Measurements from ENCODE around the gene TNIP1. TPM values are rescaled to one million over a fixed set of nuclear protein-coding genes. Genes with fewer than 3 reads are reported as not detected.

TNIP1 gene, protein sequence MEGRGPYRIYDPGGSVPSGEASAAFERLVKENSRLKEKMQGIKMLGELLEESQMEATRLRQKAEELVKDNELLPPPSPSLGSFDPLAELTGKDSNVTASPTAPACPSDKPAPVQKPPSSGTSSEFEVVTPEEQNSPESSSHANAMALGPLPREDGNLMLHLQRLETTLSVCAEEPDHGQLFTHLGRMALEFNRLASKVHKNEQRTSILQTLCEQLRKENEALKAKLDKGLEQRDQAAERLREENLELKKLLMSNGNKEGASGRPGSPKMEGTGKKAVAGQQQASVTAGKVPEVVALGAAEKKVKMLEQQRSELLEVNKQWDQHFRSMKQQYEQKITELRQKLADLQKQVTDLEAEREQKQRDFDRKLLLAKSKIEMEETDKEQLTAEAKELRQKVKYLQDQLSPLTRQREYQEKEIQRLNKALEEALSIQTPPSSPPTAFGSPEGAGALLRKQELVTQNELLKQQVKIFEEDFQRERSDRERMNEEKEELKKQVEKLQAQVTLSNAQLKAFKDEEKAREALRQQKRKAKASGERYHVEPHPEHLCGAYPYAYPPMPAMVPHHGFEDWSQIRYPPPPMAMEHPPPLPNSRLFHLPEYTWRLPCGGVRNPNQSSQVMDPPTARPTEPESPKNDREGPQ
- 122 and 124 TPM in 2 replicates for total RNA-seq (2021)
- percentile 74 among the genes with signal in this experiment for Bru-seq, nascent RNA
- BruChase-seq, experiment 1, labeled RNA remaining after a 2-hour chase: percentile 81 among the genes with signal in this experiment
- percentile 76 among the genes with signal in this experiment for BruChase-seq, experiment 2, labeled RNA remaining after a 6-hour chase
- long read RNA-seq, transcript TNIP1-211 (18 exons, 2,274 nt): major isoform, 43 of 80 reads
- long read RNA-seq, transcript TNIP1-208 (17 exons, 2,680 nt): minor isoform, 5 of 80 reads
- long read RNA-seq, transcript TNIP1-202 (18 exons, 2,935 nt): minor isoform, 5 of 80 reads
- long read RNA-seq, partial matches to known transcripts: 13 of 80 reads
- long read RNA-seq, other reads (novel, unspliced or antisense): 9 of 80 reads

DNA sequence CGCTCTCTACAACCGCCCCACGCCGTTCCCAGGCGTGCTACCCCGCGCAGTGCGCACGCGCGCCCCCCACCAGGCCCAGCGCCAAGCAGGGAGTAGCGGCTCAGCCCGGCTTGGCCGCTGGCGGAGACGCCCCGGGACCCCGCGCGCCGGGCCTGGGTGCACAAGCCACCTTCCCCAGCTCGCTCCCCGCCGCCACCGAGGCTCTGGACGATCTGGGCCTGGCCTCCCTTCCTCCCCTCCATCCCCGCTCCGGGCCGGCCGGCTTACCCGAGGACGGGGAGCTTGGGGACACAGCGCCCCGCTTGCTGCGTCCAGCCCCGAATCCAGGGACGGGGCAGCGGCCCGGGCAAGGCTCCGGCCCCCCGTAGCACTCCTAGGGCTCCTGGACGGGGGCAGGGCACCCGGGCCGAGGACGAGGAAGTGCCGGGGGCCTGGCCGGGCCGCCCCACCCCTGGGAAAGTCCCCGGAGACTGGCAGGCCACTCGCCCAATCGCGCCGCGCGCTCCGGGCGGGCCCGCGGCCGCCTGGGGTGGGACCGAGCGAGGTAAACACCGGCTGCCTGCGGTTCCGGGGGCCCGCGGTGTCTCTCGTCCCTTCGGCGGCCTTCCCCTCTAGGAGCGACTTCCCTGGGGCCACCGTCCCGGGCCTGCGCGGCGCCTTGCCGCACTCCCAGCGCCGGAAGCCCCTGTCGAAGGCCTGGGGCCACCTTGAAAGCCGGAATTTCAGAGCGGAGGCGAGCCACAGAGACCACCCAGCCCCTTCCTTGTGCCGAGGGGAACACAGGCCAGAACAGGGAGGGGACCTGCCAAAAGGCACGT lies at the start of gene TNIP1:
Gene TNIP1 (minus strand): TSS at position 422 of the 818 bp plus-strand sequence. CDS start 15,939 bp downstream, outside the sequence.
- Histone ChIP-seq H3K36me3 (ENCODE audit: low read depth) (peaks cover 8% of the 10 kb centered on the region; the same call in 1 of the 2 replicates), H2AFZ (peak within 1 kb of the TSS; percentile 65), H3K27ac (peak within 1 kb of the TSS; percentile 81), H3F3A (ENCODE audit: insufficient read depth, low read depth) (peaks cover 43% of the 10 kb centered on the region), H3K4me3 (peak within 1 kb of the TSS; percentile 75), H3K79me2 (ENCODE audit: low read depth) (peaks cover 65% of the 10 kb centered on the region), H3K4me1 (replicated peaks; ENCODE audit: insufficient read depth) (peaks cover 80% of the 10 kb centered on the region), H3K27me3 (ENCODE audit: insufficient read depth, low read depth) (no peaks in the 10 kb centered on the region), H3K4me2 (peak within 1 kb of the TSS; percentile 98), H3K9me2 (ENCODE audit: insufficient read depth) (no peaks in the 10 kb centered on the region), H3K9me3 (ENCODE audit: insufficient read depth, low read depth) (no peaks in the 10 kb centered on the region), H4K20me1 (ENCODE audit: insufficient read depth) (no peaks in the 10 kb centered on the region)
- intact Hi-C loops (cut with micrococcal nuclease; ENCODE audit: unreplicated experiment): loop anchor here (1.0 to 10.0 kb wide), 2 partner anchors 34 to 446 kb away; no protein-coding TSS in a partner anchor
- CTCF ChIA-PET: interaction anchor here (0.8 kb wide), 1 partner anchor 237 kb away, joined by 3 read pairs; no protein-coding TSS in a partner anchor
- peak; percentile 78 to 98 for DNase-seq
- no TSS peak for BruUV-seq (replicated peaks)
- TF ChIP-seq EZH2 (IDR thresholded peaks at IDR 0.05; ENCODE audit: low read depth) (no peak), CTCF (conservative IDR thresholded peaks at IDR 0.05) (no peak)
- POLR2A ChIA-PET (ENCODE audit: unreplicated experiment): interaction anchor here (0.6 kb wide), 2 partner anchors 11 to 77 kb away, joined by 3 to 6 read pairs; partner anchors contain the start of gene ANXA6

DNA sequence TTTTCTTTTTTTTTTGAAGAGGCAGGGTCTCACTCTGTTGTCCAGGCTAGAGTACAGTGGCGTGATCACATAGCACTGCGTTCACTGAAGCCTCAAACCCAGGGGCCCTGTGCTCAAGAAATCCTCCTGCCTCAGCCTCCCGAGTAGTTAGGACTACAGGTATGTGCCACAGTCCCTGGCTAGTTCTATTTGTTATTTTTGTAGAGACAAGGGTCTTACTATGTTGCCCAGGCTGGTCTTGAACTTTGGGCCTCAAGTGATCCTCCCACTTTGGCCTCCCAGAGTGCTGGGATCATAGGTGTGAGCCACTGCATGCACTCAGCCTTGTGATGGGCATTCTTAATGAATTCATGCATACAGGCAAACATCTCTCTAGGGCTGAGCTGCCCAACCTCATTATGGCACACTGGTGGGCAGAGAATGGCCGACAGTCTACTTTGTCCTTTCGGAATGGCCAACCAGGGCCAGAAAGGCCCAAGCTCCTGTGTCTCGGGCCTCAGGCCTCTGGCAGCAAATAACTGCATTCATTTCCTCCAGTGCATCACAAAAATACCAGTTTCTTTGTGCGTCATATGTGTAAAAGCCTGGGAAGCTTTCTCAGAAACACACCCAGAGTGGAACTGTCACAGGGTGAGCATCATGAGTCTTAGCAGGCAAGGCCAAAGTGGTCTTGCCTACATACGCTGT lies 49.5 kb upstream of the TNIP1 start:
- H4K20me1 ChIP-seq (ENCODE audit: insufficient read depth): no peaks in the 10 kb centered on the region
- no peak for DNase-seq
- H3K9me2 ChIP-seq (ENCODE audit: insufficient read depth): no peaks in the 10 kb centered on the region
- TF ChIP-seq CTCF (conservative IDR thresholded peaks at IDR 0.05): no peak
- no peak for TF ChIP-seq EZH2 (IDR thresholded peaks at IDR 0.05; ENCODE audit: low read depth)
- no peaks in the 10 kb centered on the region for H3F3A ChIP-seq (ENCODE audit: insufficient read depth, low read depth)
- H3K27me3 ChIP-seq (ENCODE audit: insufficient read depth, low read depth): no peaks in the 10 kb centered on the region
- ChIA-PET POLR2A (ENCODE audit: unreplicated experiment) (no interaction called here), CTCF (interaction anchor here (0.6 to 1.1 kb wide), 2 partner anchors 329 to 619 kb away, joined by 3 read pairs; no protein-coding TSS in a partner anchor)
- H3K27ac ChIP-seq: no peak overlapping the region
- no peaks in the 10 kb centered on the region for H3K4me1 ChIP-seq (replicated peaks; ENCODE audit: insufficient read depth)
- H3K4me2 ChIP-seq: no peak overlapping the region
- no peaks in the 10 kb centered on the region for H3K9me3 ChIP-seq (ENCODE audit: insufficient read depth, low read depth)
- BruUV-seq (replicated peaks): no TSS peak
- no peaks in the 10 kb centered on the region for H3K79me2 ChIP-seq (ENCODE audit: low read depth)
- no peaks in the 10 kb centered on the region for H3K36me3 ChIP-seq (ENCODE audit: low read depth)
- H3K4me3 ChIP-seq: no peak overlapping the region
- H2AFZ ChIP-seq: no peak overlapping the region
- intact Hi-C loops (cut with micrococcal nuclease; ENCODE audit: unreplicated experiment): loop anchor here (5.0 kb wide), 1 partner anchor 92 kb away; the partner anchor contains the start of gene CCDC69
